Ammon's horn (tissue), 1 donor: Measurements from ENCODE around the gene GRAPL.
"Not testable (repeated sequence)": the region's sequence is repeated elsewhere in the genome, so short reads cannot be mapped to it uniquely, and the experiment has no call there.

Experiments used
- DNase-seq: peaks from one replicate; pipeline ENCODE4 v3.0.0-alpha.2; 2016; ENCODE audit warnings: low spot score

The GRAPL gene

GRCh38 chr17:19188870-19189708, 61.7 kb downstream of the GRAPL start:
- DNase-seq = not testable (repeated sequence)

GRCh38 chr17:19189781-19190405, 62.5 kb downstream of the GRAPL start:
- DNase-seq = not testable (repeated sequence)

GRCh38 chr17:19196382-19197204, 69.2 kb downstream of the GRAPL start:
- not testable (repeated sequence) for DNase-seq

GRCh38 chr17:19202448-19202847, 75.1 kb downstream of the GRAPL start:
- not testable (repeated sequence) for DNase-seq

GRCh38 chr17:19203429-19203828, 76.0 kb downstream of the GRAPL start:
- DNase-seq = not testable (repeated sequence)
